SK-N-SH (cell line): ENCODE measurements around the gene POLR1C. TPM values are rescaled to one million over a fixed set of nuclear protein-coding genes. Genes with fewer than 3 reads are reported as not detected.
A peak's percentile ranks its signal among the peaks of the same experiment; 100 is the strongest.

Experiments used
- CTCF ChIA-PET: fragments of 300-600, 350-600 bp; formaldehyde crosslinking; extraction: SDS; loops from one replicate; lab custom pipeline; 2021; lab: Yijun Ruan, JAX
- POLR2A ChIA-PET: fragments of 350-600 bp; sonication (Branson Sonifier 250); formaldehyde crosslinking; extraction: SDS; loops from one replicate; lab custom pipeline; 2020; ENCODE audit warnings: antibody characterized with exemption, inconsistent platforms; lab: Yijun Ruan, JAX
- DNase-seq: peaks from one replicate; pipeline ENCODE4 v3.0.0; 2012
- H2AFZ ChIP-seq: fragments of 200-600 bp; sonication (generic); 2 replicates; pipeline ENCODE4 v1.8.1; 2016; ENCODE audit warnings: antibody characterized with exemption, mild to moderate bottlenecking, low read depth
- H3F3A ChIP-seq: fragments of 200-600 bp; sonication (generic); replicated peaks from 2 replicates; pipeline ENCODE3; 2016; ENCODE audit warnings: antibody characterized with exemption, mild to moderate bottlenecking; ENCODE audit not compliant: insufficient read depth
- H3K27ac ChIP-seq, 2 experiments: fragments of 200-500 bp in 1 of 2; fragments of 200-600 bp in 1 of 2; sonication (Bioruptor generic) in 1 of 2; sonication (generic), shearing (Covaris generic) in 1 of 2; 2 replicates each; pipeline versions ENCODE4 v1.5.1 to v1.6.1; 2014 to 2016; ENCODE audit warnings: low read depth in 2 of 2, inconsistent platforms in 1 of 2, low read length in 1 of 2, mild to moderate bottlenecking in 1 of 2, mixed read lengths in 1 of 2
- H3K27me3 ChIP-seq: fragments of 200-600 bp; sonication (generic), shearing (Covaris generic); 2 replicates; pipeline ENCODE4 v1.6.1; 2016; ENCODE audit warnings: mixed run types; ENCODE audit not compliant: insufficient read depth
- H3K36me3 ChIP-seq, 2 experiments: fragments of 200-500 bp in 1 of 2; fragments of 200-600 bp in 1 of 2; sonication (Bioruptor generic) in 1 of 2; sonication (generic) in 1 of 2; replicated peaks in 1 of 2; 2 replicates each; pipeline versions ENCODE3 to v1.5.1; 2014 to 2016; ENCODE audit warnings: low read length in 1 of 2, mild to moderate bottlenecking in 1 of 2; ENCODE audit not compliant: insufficient read depth in 2 of 2, control insufficient read depth in 1 of 2
- H3K4me1 ChIP-seq, 2 experiments: fragments of 200-500 bp in 1 of 2; fragments of 200-600 bp in 1 of 2; sonication (Bioruptor generic) in 1 of 2; sonication (generic), shearing (Covaris generic) in 1 of 2; 2 replicates each; pipeline versions ENCODE4 v1.5.1 to v1.6.1; 2014 to 2016; ENCODE audit warnings: low read depth in 1 of 2, low read length in 1 of 2, mixed run types in 1 of 2; ENCODE audit not compliant: insufficient read depth in 2 of 2, control insufficient read depth in 1 of 2
- H3K4me2 ChIP-seq: fragments of 200-600 bp; sonication (generic), shearing (Covaris generic); 2 replicates; pipeline ENCODE4 v1.6.1; 2017; ENCODE audit warnings: mixed run types
- H3K4me3 ChIP-seq, 2 experiments: fragments of 200-500 bp in 1 of 2; fragments of 200-600 bp in 1 of 2; sonication (Bioruptor generic) in 1 of 2; sonication (generic), shearing (Covaris generic) in 1 of 2; 2 replicates each; pipeline versions ENCODE4 v1.5.1 to v1.8.1; 2014 to 2016; ENCODE audit warnings: low read depth in 2 of 2, inconsistent platforms in 1 of 2, low read length in 1 of 2, mild to moderate bottlenecking in 1 of 2, mixed read lengths in 1 of 2, moderate library complexity in 1 of 2
- H3K79me2 ChIP-seq: fragments of 200-600 bp; sonication (generic); 2 replicates; pipeline ENCODE4 v1.8.1; 2017; ENCODE audit warnings: mild to moderate bottlenecking; ENCODE audit not compliant: insufficient read depth
- H3K9ac ChIP-seq: fragments of 200-600 bp; sonication (generic); 2 replicates; pipeline ENCODE4 v1.6.1; 2017; ENCODE audit warnings: mixed run types
- H3K9me2 ChIP-seq: fragments of 200-600 bp; sonication (generic); 2 replicates; pipeline ENCODE4 v1.6.1; 2017; ENCODE audit warnings: mixed run types
- H3K9me3 ChIP-seq: fragments of 200-600 bp; sonication (generic); 2 replicates; pipeline ENCODE4 v1.6.1; 2017; ENCODE audit warnings: mixed run types, mild to moderate bottlenecking, moderate library complexity
- H4K20me1 ChIP-seq: fragments of 200-600 bp; sonication (generic); 2 replicates; pipeline ENCODE4 v1.6.1; 2017; ENCODE audit warnings: mild to moderate bottlenecking, mixed run types; ENCODE audit not compliant: insufficient read depth
- CHD2 ChIP-seq: fragments of 150-350 bp; IDR thresholded peaks from 2 replicates; pipeline ENCODE4 v1.6.1; 2018; ENCODE audit warnings: low read length; ENCODE audit not compliant: partially characterized antibody
- EP300 ChIP-seq, 2 experiments: IDR thresholded peaks; 2 replicates each; pipeline versions ENCODE4 v1.4.0 to v1.6.1; 2012; ENCODE audit warnings: borderline replicate concordance in 1 of 2, low read depth in 1 of 2, low read length in 1 of 2
- EZH2phosphoT487 ChIP-seq: fragments of 200-600 bp; sonication (generic); IDR thresholded peaks from 2 replicates; pipeline ENCODE4 v1.6.1; 2017; ENCODE audit warnings: low read depth, mixed run types, mild to moderate bottlenecking, antibody characterized with exemption, moderate library complexity, borderline replicate concordance
- FOSL2 ChIP-seq: IDR thresholded peaks from 2 replicates; pipeline ENCODE4 v1.4.0; 2012; ENCODE audit warnings: low read depth, mild to moderate bottlenecking, moderate library complexity, borderline replicate concordance
- FOXJ3 ChIP-seq: sonication (generic); formaldehyde crosslinking; IDR thresholded peaks from 2 replicates; pipeline ENCODE4 v1.5.1; 2020; ENCODE audit warnings: mild to moderate bottlenecking, missing genetic modification reagents
- MEF2A ChIP-seq: IDR thresholded peaks from 2 replicates; pipeline ENCODE4 v1.4.0; 2012; ENCODE audit warnings: low read depth, borderline replicate concordance
- MXI1 ChIP-seq: IDR thresholded peaks from 2 replicates; pipeline ENCODE4 v1.6.1; 2012; ENCODE audit warnings: mild to moderate bottlenecking, low read depth, low read length, improper control_type of control experiment
- NRF1 ChIP-seq: IDR thresholded peaks from 2 replicates; pipeline ENCODE4 v1.6.1; 2012; ENCODE audit warnings: low read depth, mild to moderate bottlenecking, low read length
- POLR2AphosphoS5 ChIP-seq: IDR thresholded peaks from 2 replicates; pipeline ENCODE4 v1.6.1; 2012; ENCODE audit warnings: low read depth, low read length
- SIN3A ChIP-seq: IDR thresholded peaks from 2 replicates; pipeline ENCODE4 v1.6.1; 2012; ENCODE audit warnings: low read depth, mild to moderate bottlenecking, low read length, moderate library complexity, borderline replicate concordance
- TAF1 ChIP-seq: IDR thresholded peaks from 2 replicates; pipeline ENCODE4 v1.6.1; 2012; ENCODE audit warnings: low read depth, mild to moderate bottlenecking, low read length, moderate library complexity, borderline replicate concordance
- WGBS: methylation state at CpG from one replicate; pipeline ENCODE4 v1.1.6; 2017; ENCODE audit warnings: low lambda C conversion rate; 5-methylcytosine and 5-hydroxymethylcytosine counted together
- polyA plus RNA-seq, 3 experiments: library from polyadenylated mRNA; depleted of rRNA; stranded (reverse); fragments of >200 nt; gene quantifications; 2 replicates each; pipeline ENCODE4 v1.2.3, GENCODE V29; 2012
- TF ChIP-seq, protein P1 (sequence below): IDR thresholded peaks from 2 replicates; pipeline ENCODE4 v1.4.0; 2012; ENCODE audit warnings: low read depth, borderline replicate concordance
- TF ChIP-seq, protein P2 (sequence below): fragments of 200-600 bp; sonication (generic); IDR thresholded peaks from 2 replicates; pipeline ENCODE4 v1.6.1; 2017; ENCODE audit warnings: antibody characterized with exemption, mild to moderate bottlenecking, moderate library complexity
- TF ChIP-seq, protein P3 (sequence below): fragments of 150-350 bp; IDR thresholded peaks from 2 replicates; pipeline ENCODE4 v1.6.1; 2017; ENCODE audit warnings: antibody characterized with exemption, low read length, low read depth, borderline replicate concordance
- TF ChIP-seq, protein P4 (sequence below): fragments of 150-350 bp; IDR thresholded peaks from 2 replicates; pipeline ENCODE4 v1.6.1; 2016; ENCODE audit warnings: mild to moderate bottlenecking, low read depth, low read length

Gene POLR1C
- polyA plus RNA-seq, 1 of the 3 experiments (the other 2 are of a cell fraction): 59.1 TPM

DNA sequence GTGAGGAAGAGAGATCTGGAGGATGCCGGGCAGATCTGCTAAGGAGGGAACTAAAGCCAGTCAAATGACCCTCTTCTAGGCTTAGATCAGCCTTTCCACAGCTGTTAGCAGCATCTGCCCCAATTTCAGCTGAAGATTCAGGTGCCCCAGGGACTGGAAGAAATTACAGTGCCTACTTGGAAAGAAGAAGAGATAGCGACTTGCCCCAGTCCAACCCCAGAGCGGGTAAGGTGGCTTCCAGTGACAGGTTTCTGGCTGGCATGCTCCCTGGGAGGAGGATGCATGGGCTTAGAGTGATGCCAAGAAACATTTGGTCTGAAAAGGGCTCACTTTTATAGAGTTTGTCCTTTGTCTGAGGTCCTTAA is 38.9 kb upstream of the POLR1C start:
- DNase-seq: no peak
- peak overlapping the region; percentile 60 to 65 for H3K4me3 ChIP-seq
- no peaks in the 10 kb centered on the region for H3F3A ChIP-seq
- peaks cover 10 to 15% of the 10 kb centered on the region in 2 experiments; a peak in 3 of 4 replicates for H3K4me1 ChIP-seq
- no peaks in the 10 kb centered on the region for H3K9me2 ChIP-seq
- H3K36me3 ChIP-seq: peaks cover 0 to 2% of the 10 kb centered on the region in 2 experiments
- ChIA-PET POLR2A (interaction anchor here (0.6 to 1.5 kb wide), 9 partner anchors 8 to 602 kb away, joined by 3 to 5 read pairs (median 3); no protein-coding TSS in a partner anchor), CTCF (interaction anchor here (1.2 to 3.9 kb wide), 6 partner anchors 9 to 29 kb away, joined by 3 to 23 read pairs (median 4); no protein-coding TSS in a partner anchor)
- no peaks in the 10 kb centered on the region for H3K9me3 ChIP-seq
- H2AFZ ChIP-seq: 0 out of 2 replicates have a peak overlapping the region, but pooled peaks have one; percentile 6
- peaks cover 51% of the 10 kb centered on the region for H3K79me2 ChIP-seq
- no peaks in the 10 kb centered on the region for H4K20me1 ChIP-seq
- TF ChIP-seq, protein P1, sequence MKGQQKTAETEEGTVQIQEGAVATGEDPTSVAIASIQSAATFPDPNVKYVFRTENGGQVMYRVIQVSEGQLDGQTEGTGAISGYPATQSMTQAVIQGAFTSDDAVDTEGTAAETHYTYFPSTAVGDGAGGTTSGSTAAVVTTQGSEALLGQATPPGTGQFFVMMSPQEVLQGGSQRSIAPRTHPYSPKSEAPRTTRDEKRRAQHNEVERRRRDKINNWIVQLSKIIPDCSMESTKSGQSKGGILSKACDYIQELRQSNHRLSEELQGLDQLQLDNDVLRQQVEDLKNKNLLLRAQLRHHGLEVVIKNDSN: no peak
- TF ChIP-seq, protein P2, sequence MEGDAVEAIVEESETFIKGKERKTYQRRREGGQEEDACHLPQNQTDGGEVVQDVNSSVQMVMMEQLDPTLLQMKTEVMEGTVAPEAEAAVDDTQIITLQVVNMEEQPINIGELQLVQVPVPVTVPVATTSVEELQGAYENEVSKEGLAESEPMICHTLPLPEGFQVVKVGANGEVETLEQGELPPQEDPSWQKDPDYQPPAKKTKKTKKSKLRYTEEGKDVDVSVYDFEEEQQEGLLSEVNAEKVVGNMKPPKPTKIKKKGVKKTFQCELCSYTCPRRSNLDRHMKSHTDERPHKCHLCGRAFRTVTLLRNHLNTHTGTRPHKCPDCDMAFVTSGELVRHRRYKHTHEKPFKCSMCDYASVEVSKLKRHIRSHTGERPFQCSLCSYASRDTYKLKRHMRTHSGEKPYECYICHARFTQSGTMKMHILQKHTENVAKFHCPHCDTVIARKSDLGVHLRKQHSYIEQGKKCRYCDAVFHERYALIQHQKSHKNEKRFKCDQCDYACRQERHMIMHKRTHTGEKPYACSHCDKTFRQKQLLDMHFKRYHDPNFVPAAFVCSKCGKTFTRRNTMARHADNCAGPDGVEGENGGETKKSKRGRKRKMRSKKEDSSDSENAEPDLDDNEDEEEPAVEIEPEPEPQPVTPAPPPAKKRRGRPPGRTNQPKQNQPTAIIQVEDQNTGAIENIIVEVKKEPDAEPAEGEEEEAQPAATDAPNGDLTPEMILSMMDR: no peak
- TF ChIP-seq MXI1 (no peak), EP300 (IDR thresholded peaks at IDR 0.05; ENCODE audit: borderline replicate concordance in 1 of 2, low read depth in 1 of 2, low read length in 1 of 2) (no peak), SIN3A (no peak), FOSL2 (no peak), TAF1 (no peak), FOXJ3 (CRISPR knock-in tag) (no peak), MEF2A (no peak), EZH2phosphoT487 (no peak), CHD2 (no peak), NRF1 (no peak), POLR2AphosphoS5 (no peak)
- TF ChIP-seq, protein P3, sequence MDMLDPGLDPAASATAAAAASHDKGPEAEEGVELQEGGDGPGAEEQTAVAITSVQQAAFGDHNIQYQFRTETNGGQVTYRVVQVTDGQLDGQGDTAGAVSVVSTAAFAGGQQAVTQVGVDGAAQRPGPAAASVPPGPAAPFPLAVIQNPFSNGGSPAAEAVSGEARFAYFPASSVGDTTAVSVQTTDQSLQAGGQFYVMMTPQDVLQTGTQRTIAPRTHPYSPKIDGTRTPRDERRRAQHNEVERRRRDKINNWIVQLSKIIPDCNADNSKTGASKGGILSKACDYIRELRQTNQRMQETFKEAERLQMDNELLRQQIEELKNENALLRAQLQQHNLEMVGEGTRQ: no peak
- TF ChIP-seq, protein P4, sequence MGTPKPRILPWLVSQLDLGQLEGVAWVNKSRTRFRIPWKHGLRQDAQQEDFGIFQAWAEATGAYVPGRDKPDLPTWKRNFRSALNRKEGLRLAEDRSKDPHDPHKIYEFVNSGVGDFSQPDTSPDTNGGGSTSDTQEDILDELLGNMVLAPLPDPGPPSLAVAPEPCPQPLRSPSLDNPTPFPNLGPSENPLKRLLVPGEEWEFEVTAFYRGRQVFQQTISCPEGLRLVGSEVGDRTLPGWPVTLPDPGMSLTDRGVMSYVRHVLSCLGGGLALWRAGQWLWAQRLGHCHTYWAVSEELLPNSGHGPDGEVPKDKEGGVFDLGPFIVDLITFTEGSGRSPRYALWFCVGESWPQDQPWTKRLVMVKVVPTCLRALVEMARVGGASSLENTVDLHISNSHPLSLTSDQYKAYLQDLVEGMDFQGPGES: no peak
- H3K27ac ChIP-seq: peak overlapping the region; percentile 40 to 65; a peak in 2 of 4 replicates
- 4% methylated on average over 3 of the region's 3 CpGs for WGBS
- H3K9ac ChIP-seq: peak overlapping the region; percentile 79
- peak overlapping the region; percentile 77 for H3K4me2 ChIP-seq
- H3K27me3 ChIP-seq: no peaks in the 10 kb centered on the region
